Measurements from ENCODE around the gene NOS1AP.

DNA sequence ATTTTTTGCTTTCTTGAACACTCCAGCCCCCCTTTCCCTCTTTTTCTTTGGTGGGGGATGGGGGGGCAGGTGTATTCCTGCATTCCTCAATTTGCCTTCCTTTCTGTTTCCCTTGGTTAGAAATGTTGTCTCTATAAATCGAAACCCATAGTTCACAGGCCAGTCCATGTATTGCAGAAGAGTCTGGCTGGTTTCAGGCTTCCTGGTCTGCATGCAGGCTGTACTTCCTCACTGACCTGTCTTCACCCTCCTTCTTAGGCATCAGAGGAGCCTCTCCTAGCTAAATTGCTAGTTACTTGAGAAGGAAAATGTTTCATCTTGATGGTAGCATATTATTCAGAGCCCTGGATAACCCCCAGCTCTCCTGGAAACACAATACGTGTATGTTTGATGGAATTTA is 167.1 kb downstream of the NOS1AP start:
- TF ChIP-seq, protein P1, sequence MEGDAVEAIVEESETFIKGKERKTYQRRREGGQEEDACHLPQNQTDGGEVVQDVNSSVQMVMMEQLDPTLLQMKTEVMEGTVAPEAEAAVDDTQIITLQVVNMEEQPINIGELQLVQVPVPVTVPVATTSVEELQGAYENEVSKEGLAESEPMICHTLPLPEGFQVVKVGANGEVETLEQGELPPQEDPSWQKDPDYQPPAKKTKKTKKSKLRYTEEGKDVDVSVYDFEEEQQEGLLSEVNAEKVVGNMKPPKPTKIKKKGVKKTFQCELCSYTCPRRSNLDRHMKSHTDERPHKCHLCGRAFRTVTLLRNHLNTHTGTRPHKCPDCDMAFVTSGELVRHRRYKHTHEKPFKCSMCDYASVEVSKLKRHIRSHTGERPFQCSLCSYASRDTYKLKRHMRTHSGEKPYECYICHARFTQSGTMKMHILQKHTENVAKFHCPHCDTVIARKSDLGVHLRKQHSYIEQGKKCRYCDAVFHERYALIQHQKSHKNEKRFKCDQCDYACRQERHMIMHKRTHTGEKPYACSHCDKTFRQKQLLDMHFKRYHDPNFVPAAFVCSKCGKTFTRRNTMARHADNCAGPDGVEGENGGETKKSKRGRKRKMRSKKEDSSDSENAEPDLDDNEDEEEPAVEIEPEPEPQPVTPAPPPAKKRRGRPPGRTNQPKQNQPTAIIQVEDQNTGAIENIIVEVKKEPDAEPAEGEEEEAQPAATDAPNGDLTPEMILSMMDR (IDR thresholded peaks at IDR 0.05): no peak
- no peak for TF ChIP-seq POLR2A (IDR thresholded peaks at IDR 0.05)

Measured in body of pancreas (tissue), 4 donors.